GM21723 (cell line): ENCODE results near the gene RPL10.

Experiments used
- ATAC-seq: cut with Tn5 transposase; IDR thresholded peaks from one replicate; pipeline ENCODE4 v1.9.1; 2021; ENCODE audit warnings: mild to moderate bottlenecking, moderate library complexity; ENCODE audit not compliant: unreplicated experiment

The RPL10 gene

DNA sequence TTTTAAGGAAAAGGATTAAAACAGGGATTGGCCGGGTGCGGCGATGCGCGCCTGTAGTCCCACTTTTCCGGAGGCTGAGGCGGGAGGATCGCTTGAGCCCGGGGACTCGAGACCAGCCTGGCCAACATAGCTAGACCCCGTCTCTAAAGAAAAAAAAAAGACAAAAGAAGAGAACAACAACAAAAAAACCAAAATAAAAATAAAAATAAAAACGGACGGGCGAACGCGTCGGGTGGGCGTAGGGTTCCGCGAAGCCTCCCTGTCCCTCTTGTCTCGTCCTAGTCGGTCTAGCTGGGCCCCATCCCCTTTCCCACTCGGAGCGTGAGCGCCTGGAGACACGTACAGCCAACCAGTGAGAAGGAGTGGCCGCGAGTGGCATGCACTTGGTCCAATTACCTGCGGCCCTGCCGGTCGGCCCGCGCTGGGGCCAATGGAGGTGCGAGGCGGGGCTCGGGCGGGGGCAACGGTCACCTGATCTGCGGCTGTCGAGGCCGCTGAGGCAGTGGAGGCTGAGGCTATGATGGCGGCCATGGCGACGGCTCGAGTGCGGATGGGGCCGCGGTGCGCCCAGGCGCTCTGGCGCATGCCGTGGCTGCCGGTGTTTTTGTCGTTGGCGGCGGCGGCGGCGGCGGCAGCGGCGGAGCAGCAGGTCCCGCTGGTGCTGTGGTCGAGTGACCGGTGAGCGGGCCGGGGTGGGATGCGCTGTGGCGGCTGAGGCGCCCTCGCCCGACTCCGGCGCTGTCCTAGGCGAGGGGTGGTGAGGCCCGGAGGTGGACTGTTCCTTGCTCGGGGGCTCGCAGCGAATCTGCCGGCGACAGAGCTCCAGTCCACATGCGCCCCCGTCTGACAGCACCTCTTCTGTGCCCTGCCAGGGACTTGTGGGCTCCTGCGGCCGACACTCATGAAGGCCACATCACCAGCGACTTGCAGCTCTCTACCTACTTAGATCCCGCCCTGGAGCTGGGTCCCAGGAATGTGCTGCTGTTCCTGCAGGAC is 30.3 kb downstream of the RPL10 start, which contains the start of gene ATP6AP1:
TSS of gene ATP6AP1 (plus strand) at position 502 of the 996 bp plus-strand sequence. CDS start at position 518, 16 bp downstream.
- ATAC-seq: peak; percentile 95

DNA sequence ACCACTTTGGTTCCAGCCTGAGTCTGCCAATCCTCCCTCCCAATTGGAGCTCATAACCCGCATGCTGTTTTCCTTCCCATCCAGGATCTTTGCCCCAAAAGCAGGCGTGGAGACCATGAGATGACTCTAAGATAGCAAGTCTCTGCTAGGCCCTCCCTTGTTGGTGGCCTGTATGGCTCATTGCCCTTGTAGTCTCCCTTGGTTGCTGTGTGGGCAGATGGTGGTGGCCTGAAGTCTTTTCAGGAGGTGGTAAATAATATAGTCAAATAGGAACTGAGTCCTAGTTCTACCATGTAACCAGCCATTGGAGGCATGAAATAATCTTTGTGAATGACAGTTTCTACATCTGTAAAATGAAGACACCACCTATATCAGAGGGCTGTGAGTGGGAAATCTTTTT is 31.5 kb downstream of the RPL10 start:
- no peak for ATAC-seq

DNA sequence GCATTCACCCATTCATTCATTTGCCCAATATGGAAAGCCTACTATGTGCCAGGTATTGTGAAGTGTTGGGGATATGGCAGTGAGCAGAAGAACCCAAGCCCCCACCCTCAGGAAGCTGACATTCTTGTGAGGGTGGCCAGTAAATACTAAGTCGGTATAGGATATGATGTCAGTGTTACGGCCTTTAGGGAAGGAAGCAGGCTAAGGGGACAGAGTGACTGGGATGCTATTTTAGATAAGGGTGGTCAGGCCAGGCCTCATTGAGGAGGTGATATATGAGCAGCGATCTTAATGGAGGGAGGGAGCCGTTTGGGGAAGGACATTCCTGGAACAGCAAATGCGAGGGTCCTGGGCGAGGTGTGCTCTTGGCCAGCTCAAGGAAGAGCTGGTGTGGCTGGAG is 32.3 kb downstream of the RPL10 start:
- no peak for ATAC-seq

DNA sequence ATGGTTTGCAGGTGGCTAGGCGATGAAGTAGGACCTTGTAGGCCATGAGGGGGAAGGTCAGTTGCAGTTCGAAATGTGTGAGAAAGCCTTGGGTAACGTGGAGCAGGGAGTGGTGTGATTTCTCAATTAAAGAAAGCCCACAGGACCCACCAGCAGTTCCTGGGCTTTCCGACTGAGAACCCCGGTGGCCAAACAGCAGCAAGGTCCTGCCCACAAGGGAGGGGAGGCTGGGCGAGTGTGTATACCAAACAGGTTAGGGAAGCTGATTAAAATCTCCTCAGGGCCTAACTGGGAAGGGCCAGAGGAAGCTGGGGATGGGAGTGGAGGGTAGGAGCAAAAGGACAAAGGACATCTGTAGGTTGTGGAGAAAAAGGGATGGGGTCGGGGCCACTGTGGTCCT is 32.7 kb downstream of the RPL10 start:
- ATAC-seq: no peak

DNA sequence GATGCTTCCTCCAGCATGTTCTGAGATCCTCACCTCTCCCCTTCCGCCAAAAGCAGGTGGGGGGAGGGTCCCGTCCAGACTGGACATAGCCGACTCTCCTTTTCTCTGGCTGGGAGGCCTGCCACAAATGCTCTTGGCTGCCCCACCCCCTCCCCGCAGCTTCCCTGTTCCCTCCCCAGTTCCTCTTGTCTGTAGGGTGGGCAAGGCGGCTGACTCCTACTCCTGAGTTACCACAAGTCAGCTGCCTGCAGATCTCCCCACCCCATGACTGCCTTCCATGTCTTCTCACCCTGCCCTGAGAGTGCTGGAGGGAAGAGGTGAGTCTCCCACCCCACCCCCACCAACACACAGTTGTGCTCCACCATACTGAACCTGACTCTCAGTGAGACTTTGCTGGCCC is 33.2 kb downstream of the RPL10 start:
- no peak for ATAC-seq

DNA sequence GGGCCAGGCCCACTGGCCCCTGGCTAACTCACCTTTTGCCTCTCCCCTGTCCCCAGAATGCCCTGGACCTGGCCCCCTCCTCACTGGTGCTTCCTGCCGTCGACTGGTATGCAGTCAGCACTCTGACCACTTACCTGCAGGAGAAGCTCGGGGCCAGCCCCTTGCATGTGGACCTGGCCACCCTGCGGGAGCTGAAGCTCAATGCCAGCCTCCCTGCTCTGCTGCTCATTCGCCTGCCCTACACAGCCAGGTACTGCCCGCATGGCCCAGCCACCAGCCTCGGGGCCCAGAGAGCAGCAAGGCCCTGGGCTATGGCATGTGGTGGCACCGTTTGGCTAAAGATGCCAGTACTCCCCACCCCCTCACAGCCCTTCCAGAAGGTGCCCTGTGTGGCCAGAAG is 34.0 kb downstream of the RPL10 start:
- no peak for ATAC-seq

DNA sequence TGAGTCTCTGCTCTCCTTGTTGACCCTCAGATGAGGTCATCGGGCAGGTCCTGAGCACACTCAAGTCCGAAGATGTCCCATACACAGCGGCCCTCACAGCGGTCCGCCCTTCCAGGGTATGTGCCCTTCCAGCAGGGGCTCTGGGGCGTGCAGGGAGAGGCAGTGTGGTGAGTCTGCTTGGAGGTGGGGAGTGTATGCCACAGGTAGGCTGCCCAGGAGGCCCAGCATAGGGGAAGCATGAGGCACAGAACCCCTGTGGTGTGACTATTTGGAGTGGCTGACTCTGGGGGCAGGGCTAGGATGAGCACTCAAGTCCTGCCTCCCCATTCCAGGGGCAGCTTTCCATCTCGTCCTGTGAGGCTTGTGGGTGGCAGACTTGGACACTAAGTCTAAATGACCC is 35.4 kb downstream of the RPL10 start:
- ATAC-seq: no peak

DNA sequence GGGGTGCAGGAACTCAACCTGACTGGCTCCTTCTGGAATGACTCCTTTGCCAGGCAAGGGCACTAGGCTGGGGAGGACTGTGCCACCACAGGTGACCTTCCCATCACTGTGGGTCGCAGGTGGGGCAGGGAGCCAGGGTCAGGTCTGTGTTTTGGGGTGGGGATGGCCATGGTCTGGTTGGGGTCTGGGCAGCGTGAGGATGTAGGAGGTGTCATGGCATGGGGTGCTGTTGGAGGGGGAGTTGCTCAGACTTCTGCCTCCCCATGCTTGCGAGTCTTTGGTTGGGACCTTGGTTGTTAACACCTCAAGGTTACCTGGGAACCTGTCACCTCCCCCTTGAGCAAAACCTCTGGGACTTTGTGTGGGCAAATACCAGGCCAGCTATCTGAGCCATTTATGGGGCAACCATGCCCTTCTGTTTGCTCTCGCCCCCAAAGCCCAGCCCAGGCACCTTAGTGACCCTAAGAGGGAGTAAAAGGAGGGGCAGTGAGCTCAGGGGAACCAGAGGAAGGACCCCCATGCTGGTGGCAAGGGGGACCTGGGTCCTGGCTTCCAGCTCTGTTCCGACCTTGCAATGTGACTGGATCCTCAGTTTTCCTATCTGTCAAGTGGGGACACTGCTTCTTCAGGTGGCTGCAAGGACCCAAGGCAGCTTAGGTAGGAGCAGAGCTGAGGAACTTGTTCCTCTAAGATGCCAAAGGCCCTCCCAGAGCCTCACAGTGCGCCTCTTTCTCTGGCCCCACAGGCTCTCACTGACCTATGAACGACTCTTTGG is 36.4 kb downstream of the RPL10 start:
- ATAC-seq: no peak

DNA sequence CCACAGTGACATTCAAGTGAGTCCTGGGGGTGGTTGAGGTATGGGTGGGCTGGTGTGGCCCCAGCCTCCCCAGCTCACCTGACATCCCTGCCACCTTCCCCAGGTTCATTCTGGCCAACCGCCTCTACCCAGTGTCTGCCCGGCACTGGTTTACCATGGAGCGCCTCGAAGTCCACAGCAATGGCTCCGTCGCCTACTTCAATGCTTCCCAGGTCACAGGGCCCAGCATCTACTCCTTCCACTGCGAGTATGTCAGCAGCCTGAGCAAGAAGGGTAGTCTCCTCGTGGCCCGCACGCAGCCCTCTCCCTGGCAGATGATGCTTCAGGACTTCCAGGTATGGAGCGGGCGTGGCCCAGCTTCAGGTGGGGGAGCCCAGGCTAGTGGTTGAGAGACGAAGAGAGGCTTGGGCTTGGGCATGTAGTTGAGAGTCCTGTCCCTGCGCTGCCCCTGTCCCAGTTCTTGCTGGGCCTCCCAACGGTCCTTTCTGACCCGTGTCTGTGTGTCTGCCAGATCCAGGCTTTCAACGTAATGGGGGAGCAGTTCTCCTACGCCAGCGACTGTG is 37.1 kb downstream of the RPL10 start:
- ATAC-seq: no peak

DNA sequence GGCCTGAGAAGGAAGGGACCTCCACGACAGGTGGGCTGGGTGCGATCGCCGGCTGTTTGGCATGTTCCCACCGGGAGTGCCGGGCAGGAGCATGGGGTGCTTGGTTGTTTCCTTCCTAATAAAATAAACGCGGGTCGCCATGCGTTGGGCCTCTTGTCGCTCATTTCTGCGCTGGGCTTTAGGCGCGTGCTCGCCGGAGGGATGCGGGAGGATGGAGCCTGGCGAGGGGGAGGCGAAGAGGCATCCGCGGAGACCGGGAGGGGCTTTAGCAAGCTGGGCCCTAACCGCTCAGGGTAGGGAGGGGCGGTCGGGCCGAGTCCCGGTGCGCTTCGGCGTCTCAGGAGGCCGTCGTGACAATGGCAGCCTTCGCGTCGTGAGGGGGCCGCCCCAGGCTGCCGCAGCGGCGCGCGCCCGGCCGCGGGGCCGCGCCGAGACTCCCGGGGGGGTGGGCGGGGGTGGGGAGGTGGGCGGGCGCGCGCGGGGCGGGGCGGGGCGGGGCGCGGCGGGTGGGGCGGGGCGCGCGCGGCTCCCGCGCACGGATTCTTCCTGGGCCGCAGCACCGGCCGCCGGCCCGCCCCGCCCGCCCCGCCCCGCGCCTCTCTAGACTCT is 38.3 kb downstream of the RPL10 start:
- no peak for ATAC-seq

DNA sequence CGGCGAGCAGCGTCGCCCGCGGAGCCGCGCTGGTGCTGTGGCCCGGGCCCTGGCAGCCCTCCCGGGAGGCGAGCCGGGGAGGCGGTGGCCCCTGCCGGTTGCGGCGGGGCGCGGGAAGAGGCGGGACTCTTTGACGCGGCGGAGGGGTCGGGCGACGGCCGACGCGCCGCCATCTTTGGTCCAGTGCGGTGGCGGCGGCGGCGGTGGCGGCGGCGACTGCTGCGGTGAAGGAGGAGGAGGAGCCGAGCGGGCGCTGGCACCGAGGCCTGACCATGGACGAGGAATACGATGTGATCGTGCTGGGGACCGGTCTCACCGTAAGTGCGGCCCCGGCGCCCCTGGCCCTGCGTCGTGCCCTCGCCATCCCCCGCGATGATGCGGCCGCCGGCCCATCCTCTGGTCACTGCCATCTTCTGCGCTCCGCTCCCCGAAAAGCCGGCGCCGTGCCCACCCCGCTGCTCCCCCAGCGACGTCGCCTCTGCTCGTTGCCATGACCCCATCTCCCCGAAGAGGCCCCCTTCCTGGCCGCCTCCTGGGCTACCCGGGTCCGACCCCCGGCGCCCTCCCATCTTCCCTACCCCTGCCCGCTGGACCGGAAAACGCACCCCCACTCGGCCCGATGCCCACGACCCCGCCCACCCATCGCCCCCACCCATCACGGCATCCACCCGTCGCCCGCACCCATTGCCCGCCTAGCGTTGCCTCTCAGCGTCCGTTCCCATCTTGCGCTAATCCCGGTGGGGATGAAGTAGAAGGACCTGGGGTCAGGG is 39.0 kb downstream of the RPL10 start, which contains the start of gene GDI1:
TSS of gene GDI1 (plus strand) at position 172 of the 770 bp plus-strand sequence. CDS start at position 273, 101 bp downstream.
- no peak for ATAC-seq

DNA sequence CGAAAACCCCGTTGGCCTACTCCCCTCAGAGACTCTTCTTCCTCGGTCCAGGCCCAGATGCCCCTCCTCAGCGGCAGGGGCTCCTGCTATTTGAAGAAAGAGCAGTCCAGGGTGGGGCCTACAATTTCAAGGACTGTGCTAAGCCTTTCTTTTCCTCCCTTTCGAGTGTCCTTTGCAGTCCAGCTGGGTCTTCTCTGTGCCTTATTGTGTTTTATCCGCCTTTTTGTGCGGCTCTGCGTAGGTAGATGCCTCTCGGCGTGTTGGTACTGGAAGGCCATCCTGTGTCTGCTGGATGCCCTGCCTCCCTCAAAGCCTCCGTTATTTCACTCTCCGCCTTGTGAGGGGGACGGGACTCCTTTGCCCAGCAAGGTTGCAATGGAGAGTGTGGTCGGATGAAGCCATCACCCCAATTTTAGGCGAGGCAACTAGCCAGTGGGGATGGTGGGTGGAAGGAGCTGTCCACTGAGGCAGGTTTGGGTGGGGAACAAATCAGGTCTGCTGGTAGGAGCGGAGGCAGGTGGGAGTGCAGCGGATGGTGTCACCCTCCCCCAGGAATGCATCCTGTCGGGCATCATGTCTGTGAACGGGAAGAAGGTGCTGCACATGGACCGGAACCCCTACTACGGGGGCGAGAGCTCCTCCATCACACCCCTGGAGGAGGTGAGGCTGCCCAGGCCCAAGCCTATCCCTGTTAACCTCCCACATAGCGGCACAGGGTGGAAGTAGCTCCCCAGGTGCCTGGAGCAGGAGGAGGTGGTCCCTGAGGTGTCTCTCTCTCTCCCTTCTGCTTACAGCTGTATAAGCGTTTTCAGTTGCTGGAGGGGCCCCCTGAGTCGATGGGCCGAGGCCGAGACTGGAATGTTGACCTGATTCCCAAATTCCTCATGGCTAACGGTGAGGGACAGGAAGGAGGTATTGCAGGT is 40.1 kb downstream of the RPL10 start:
- ATAC-seq: no peak

DNA sequence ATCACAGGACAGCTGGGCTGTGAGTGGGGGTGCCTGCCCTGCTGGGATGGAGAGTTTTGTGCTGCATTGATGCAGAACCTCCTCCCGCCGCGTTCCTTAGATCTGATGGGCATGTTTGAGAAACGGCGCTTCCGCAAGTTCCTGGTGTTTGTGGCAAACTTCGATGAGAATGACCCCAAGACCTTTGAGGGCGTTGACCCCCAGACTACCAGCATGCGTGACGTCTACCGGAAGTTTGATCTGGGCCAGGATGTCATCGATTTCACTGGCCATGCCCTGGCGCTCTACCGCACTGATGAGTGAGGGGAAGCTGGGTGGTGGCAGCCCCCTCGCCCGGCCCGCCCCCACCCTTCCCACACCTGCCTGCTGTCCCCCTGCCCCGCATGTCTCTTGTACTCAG is 41.7 kb downstream of the RPL10 start:
- ATAC-seq: no peak

DNA sequence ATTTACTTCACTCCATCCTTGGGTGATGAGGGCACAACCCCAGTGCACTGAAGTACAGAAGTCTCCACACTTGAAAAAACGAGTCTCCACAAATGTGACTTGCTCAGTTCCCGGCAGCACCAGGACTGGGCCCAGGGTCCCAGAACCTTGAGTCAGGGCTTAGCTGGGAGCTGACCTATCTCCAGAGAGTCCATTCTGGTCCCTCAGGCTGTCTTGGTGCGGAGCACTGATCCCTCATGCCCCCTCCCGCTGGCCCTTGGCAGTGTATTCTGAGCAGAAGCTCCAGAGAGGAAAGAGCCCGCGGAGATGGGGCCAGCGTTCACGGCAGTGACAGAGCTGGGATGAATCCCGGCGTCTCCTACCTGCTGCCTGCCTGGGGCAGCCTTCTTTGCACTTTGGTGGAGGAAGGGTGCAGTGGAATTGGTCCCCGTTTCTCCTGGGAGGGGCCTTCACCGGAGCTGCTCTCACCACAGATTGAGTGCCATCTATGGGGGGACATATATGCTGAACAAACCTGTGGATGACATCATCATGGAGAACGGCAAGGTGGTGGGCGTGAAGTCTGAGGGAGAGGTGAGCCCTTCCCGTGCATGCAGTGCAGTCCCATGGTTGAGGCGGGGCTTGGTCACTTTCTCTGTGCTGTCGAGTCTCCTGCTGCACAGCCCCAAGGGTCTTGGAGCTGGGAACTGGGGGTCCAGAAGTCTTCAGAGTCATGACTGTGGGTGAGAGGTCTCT is 42.6 kb downstream of the RPL10 start:
- no peak for ATAC-seq

DNA sequence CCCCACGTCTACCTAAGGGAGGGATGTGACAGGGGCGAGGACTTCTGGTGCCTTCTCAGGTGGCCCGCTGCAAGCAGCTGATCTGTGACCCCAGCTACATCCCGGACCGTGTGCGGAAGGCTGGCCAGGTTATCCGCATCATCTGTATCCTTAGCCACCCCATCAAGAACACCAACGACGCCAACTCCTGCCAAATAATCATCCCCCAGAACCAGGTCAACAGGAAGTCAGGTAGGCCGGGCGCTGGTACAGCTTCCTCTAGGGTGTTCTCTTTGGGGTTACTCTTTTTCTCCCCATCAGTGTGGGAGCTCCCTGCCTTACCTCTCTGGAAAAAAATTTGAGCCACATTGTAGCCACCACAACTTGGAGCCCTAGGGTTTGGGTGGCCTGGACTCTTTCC is 43.4 kb downstream of the RPL10 start:
- ATAC-seq: no peak

DNA sequence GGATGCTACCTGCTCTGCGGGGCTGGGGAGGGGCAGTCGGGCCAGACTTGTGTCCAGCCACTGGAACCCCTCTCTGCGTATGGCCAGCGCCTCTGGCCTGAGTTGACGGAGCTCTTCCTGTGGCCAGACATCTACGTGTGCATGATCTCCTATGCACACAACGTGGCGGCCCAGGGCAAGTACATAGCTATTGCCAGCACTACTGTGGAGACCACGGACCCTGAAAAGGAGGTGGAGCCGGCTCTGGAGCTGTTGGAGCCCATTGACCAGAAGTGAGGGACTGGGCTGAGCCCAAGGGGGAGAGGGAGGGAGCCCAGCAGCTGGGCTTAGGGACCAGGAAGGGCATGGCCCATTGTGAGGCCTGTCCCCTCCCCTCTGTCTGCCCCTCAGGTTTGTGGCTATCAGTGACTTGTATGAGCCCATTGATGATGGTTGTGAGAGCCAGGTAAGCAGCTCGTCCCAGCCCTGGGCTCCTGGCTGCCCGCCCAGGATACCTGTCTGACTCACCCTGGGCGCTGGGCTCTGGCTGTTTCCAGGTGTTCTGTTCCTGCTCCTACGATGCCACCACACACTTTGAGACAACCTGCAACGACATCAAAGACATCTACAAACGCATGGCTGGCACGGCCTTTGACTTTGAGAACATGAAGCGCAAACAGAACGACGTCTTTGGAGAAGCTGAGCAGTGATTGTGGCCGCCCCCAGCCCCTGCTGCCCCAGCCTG is 44.0 kb downstream of the RPL10 start:
- no peak for ATAC-seq

DNA sequence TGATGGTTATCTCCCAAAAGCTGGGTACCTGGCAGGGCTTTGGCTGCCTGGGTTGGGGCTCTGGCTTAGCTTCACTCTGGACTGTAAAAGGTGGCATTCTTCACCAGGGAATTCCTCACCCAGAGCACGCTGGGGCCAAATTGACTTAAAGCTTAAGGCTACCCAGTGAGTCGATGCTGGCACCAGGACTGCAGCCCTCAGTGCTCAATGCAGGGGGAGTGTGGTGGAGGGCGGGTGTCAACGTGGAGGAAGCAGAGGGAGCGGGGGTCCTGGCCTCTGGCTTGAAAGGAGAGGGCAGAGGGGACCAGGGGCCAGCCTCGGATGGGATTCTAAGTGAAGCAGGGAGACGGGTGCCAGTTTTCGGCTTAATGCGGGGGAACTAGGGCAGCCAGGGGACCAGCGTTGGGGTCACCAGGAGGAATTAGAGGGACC is 45.3 kb downstream of the RPL10 start:
- ATAC-seq: no peak
